ENCODE data around the gene NFIA.

Gene NFIA

GRCh38 chr1:61293986-61294504 lies 211.7 kb downstream of the NFIA start:
- no peak for DNase-seq (ENCODE audit: insufficient read length)
- FAIRE-seq = no peak
- TF ChIP-seq POLR2A (IDR thresholded peaks at IDR 0.05; ENCODE audit: low read depth, low read length) = no peak

GRCh38 chr1:61294930-61295329 lies 212.6 kb downstream of the NFIA start:
- FAIRE-seq = no peak
- TF ChIP-seq POLR2AphosphoS5 (IDR thresholded peaks at IDR 0.05; ENCODE audit: low read depth, low read length) = no peak
- no peak for TF ChIP-seq POLR2A (IDR thresholded peaks at IDR 0.05; ENCODE audit: low read depth, low read length)
- no peak for TF ChIP-seq TAF1 (IDR thresholded peaks at IDR 0.05; ENCODE audit: borderline replicate concordance, low read depth, low read length)
- DNase-seq (ENCODE audit: insufficient read length) = no peak

GRCh38 chr1:61295818-61296537 lies 213.6 kb downstream of the NFIA start:
- no peak for DNase-seq (ENCODE audit: insufficient read length)
- FAIRE-seq = no peak
- TF ChIP-seq POLR2AphosphoS5 (IDR thresholded peaks at IDR 0.05; ENCODE audit: low read depth, low read length) (no peak), POLR2A (IDR thresholded peaks at IDR 0.05; ENCODE audit: low read depth, low read length) (no peak), TAF1 (IDR thresholded peaks at IDR 0.05; ENCODE audit: borderline replicate concordance, low read depth, low read length) (no peak)

- FAIRE-seq (no peak), DNase-seq (ENCODE audit: insufficient read length) (no peak)
- TF ChIP-seq POLR2A (IDR thresholded peaks at IDR 0.05; ENCODE audit: low read depth, low read length) (no peak), POLR2AphosphoS5 (IDR thresholded peaks at IDR 0.05; ENCODE audit: low read depth, low read length) (no peak), TAF1 (IDR thresholded peaks at IDR 0.05; ENCODE audit: borderline replicate concordance, low read depth, low read length) (no peak)
Observed at GRCh38 chr1:61297887-61298286, 215.5 kb downstream of the NFIA start.

- no peak for FAIRE-seq
- DNase-seq (ENCODE audit: insufficient read length) = no peak
- TF ChIP-seq POLR2AphosphoS5 (IDR thresholded peaks at IDR 0.05; ENCODE audit: low read depth, low read length) (no peak), TAF1 (IDR thresholded peaks at IDR 0.05; ENCODE audit: borderline replicate concordance, low read depth, low read length) (no peak), POLR2A (IDR thresholded peaks at IDR 0.05; ENCODE audit: low read depth, low read length) (no peak)
Observed at GRCh38 chr1:61299463-61299862, 217.1 kb downstream of the NFIA start.

- FAIRE-seq (no peak), DNase-seq (ENCODE audit: insufficient read length) (no peak)
Observed at GRCh38 chr1:61300899-61301298, 218.5 kb downstream of the NFIA start.

GRCh38 chr1:61301824-61302657 lies 219.7 kb downstream of the NFIA start:
- DNase-seq (ENCODE audit: insufficient read length) (no peak), FAIRE-seq (peak; percentile 40)
- TF ChIP-seq TAF1 (IDR thresholded peaks at IDR 0.05; ENCODE audit: borderline replicate concordance, low read depth, low read length) = no peak
- no peak for TF ChIP-seq POLR2AphosphoS5 (IDR thresholded peaks at IDR 0.05; ENCODE audit: low read depth, low read length)

More at GRCh38 chr1:61300899-61301298, 218.5 kb downstream of the NFIA start:
- TF ChIP-seq POLR2AphosphoS5 (IDR thresholded peaks at IDR 0.05; ENCODE audit: low read depth, low read length) (no peak), POLR2A (IDR thresholded peaks at IDR 0.05; ENCODE audit: low read depth, low read length) (no peak), TAF1 (IDR thresholded peaks at IDR 0.05; ENCODE audit: borderline replicate concordance, low read depth, low read length) (no peak)

GRCh38 chr1:61307422-61308142 lies 225.2 kb downstream of the NFIA start:
- FAIRE-seq = no peak
- TF ChIP-seq POLR2A (IDR thresholded peaks at IDR 0.05; ENCODE audit: low read depth, low read length) (no peak), POLR2AphosphoS5 (IDR thresholded peaks at IDR 0.05; ENCODE audit: low read depth, low read length) (no peak), TAF1 (IDR thresholded peaks at IDR 0.05; ENCODE audit: borderline replicate concordance, low read depth, low read length) (no peak)

GRCh38 chr1:61310057-61310456 lies 227.7 kb downstream of the NFIA start:
- FAIRE-seq = no peak
- DNase-seq (ENCODE audit: insufficient read length) = no peak
- no peak for TF ChIP-seq TAF1 (IDR thresholded peaks at IDR 0.05; ENCODE audit: borderline replicate concordance, low read depth, low read length)

More at GRCh38 chr1:61307422-61308142, 225.2 kb downstream of the NFIA start:
- DNase-seq (ENCODE audit: insufficient read length) = no peak

- no peak for FAIRE-seq
- no peak for DNase-seq (ENCODE audit: insufficient read length)
- TF ChIP-seq TAF1 (IDR thresholded peaks at IDR 0.05; ENCODE audit: borderline replicate concordance, low read depth, low read length) = no peak
- TF ChIP-seq POLR2A (IDR thresholded peaks at IDR 0.05; ENCODE audit: low read depth, low read length) = no peak
- TF ChIP-seq POLR2AphosphoS5 (IDR thresholded peaks at IDR 0.05; ENCODE audit: low read depth, low read length) = no peak
Observed at GRCh38 chr1:61310538-61310937, 228.2 kb downstream of the NFIA start.

GRCh38 chr1:61313906-61314422 lies 231.6 kb downstream of the NFIA start:
- DNase-seq (ENCODE audit: insufficient read length) = no peak
- FAIRE-seq = no peak
- TF ChIP-seq POLR2A (IDR thresholded peaks at IDR 0.05; ENCODE audit: low read depth, low read length) = no peak
- no peak for TF ChIP-seq POLR2AphosphoS5 (IDR thresholded peaks at IDR 0.05; ENCODE audit: low read depth, low read length)
- no peak for TF ChIP-seq TAF1 (IDR thresholded peaks at IDR 0.05; ENCODE audit: borderline replicate concordance, low read depth, low read length)

All from GM12892 (cell line).